Retinal pigment epithelial cell (primary cell): ENCODE data around the gene MSRB2.

Experiments
- DNase-seq: peaks from one replicate; pipeline ENCODE4 v3.0.0-alpha.2; 2010; ENCODE audit warnings: low read depth
- H3K4me3 ChIP-seq: 2 replicates; pipeline ENCODE4 v1.5.1; 2011; ENCODE audit warnings: mild to moderate bottlenecking, low read length, control low read depth, moderate library complexity
- TF ChIP-seq, protein P1 (sequence below): conservative IDR thresholded peaks from 2 replicates; pipeline ENCODE4 v1.5.1; 2011; ENCODE audit warnings: low read depth, low read length, control low read depth, inconsistent platforms

The MSRB2 gene

DNA sequence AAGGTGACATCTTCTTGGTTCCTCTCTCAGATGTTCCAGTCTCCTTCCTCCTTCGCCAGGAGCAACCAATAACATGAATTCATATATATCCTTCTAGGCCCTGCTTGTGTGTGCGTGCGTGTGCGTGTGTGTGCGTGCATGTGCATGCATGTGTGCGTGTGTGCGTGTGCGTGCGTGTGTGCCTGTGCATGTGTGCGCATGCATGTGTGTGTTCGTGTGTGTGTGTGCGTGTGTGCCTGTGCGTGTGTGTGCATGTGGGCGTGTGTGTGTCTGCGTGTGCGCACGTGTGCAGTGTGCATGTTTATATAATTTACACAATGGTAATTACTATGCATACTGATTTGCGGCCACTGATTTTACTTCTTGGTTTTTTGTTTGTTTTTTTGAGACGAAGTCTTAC is 52.8 kb downstream of the MSRB2 start:
- no peak overlapping the region for H3K4me3 ChIP-seq
- DNase-seq: no peak
- TF ChIP-seq, protein P1, sequence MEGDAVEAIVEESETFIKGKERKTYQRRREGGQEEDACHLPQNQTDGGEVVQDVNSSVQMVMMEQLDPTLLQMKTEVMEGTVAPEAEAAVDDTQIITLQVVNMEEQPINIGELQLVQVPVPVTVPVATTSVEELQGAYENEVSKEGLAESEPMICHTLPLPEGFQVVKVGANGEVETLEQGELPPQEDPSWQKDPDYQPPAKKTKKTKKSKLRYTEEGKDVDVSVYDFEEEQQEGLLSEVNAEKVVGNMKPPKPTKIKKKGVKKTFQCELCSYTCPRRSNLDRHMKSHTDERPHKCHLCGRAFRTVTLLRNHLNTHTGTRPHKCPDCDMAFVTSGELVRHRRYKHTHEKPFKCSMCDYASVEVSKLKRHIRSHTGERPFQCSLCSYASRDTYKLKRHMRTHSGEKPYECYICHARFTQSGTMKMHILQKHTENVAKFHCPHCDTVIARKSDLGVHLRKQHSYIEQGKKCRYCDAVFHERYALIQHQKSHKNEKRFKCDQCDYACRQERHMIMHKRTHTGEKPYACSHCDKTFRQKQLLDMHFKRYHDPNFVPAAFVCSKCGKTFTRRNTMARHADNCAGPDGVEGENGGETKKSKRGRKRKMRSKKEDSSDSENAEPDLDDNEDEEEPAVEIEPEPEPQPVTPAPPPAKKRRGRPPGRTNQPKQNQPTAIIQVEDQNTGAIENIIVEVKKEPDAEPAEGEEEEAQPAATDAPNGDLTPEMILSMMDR: no peak

DNA sequence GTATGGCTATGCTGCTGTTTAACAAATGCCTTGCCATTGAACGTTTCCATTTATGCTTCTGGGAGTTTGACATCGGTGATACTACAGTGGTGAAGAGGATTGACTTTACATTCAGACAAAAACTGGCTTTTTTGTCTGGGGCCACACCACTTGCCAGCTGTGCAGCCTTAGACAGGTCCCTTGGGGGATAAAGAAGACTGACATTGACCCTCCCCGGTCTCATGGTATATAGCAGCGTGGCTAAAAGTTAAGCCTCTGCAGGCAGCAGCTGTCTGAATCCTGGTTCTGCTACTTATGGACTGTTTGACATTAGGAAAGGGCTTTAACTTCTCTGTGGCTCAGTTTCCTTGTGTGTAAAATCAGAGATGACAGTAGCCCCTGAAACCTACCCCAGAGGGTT is 54.7 kb downstream of the MSRB2 start:
- no peak for DNase-seq
- no peak overlapping the region for H3K4me3 ChIP-seq
- TF ChIP-seq, protein P1: no peak

DNA sequence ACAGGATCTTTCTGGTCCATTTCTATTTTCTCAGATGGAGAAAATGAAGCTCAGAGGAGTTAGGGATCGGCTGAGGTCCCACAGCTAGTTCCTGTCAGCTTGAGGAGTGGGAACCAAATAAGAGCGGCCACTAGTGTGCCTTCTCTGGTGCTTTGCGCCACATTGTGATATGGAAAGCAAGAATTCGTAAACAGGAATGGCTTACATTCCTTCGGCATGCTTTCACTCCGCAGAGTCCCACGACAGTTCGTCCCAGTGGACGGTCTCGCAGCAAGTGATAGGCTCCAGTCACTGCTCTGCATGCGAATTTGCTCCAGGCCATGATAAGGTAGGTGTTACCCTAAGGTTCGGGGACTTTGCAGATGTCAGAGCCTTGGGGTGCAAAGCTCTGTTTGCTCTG is 55.2 kb downstream of the MSRB2 start:
- TF ChIP-seq, protein P1: no peak
- no peak for DNase-seq
- no peak overlapping the region for H3K4me3 ChIP-seq

DNA sequence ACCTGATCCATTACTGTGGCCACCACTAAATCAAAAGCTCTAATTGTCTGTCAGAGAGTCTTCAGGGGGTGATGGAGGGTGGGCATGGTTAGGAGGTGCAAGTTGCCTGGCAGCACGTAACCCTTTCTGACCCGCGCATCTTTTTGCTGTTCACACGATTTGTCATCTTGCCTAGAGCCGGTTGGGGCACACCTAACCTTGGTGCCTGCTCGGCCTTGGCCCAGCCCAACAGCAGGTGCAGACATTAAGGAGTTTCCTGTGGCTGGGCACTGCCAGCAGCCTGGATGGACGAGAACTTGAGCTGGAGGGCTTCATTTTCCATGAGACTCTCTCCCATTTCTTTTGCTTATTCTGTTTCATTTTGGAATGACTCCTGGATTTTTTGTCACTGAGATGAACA is 55.7 kb downstream of the MSRB2 start:
- H3K4me3 ChIP-seq: no peak overlapping the region
- TF ChIP-seq, protein P1: no peak
- no peak for DNase-seq

DNA sequence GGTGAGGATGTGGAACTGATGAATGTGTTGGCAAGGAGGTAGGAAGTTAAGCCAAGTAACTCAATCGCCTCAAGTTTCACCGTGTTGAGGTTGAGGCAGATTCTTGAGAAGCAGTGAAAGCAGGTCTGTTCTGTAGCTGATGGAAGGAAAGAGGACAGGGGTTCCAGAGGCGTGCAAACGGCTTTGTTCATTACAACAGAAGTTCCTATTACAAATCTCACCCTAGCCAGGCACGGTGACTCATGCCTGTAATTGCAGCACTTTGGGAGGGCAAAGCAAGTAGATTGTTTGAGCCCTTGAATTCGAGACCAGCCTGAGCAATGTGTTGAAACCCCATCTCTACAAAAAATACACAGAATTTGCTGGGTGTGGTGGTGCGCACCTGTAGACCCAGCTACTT is 59.8 kb downstream of the MSRB2 start:
- no peak for DNase-seq
- TF ChIP-seq, protein P1: no peak
- no peak overlapping the region for H3K4me3 ChIP-seq

DNA sequence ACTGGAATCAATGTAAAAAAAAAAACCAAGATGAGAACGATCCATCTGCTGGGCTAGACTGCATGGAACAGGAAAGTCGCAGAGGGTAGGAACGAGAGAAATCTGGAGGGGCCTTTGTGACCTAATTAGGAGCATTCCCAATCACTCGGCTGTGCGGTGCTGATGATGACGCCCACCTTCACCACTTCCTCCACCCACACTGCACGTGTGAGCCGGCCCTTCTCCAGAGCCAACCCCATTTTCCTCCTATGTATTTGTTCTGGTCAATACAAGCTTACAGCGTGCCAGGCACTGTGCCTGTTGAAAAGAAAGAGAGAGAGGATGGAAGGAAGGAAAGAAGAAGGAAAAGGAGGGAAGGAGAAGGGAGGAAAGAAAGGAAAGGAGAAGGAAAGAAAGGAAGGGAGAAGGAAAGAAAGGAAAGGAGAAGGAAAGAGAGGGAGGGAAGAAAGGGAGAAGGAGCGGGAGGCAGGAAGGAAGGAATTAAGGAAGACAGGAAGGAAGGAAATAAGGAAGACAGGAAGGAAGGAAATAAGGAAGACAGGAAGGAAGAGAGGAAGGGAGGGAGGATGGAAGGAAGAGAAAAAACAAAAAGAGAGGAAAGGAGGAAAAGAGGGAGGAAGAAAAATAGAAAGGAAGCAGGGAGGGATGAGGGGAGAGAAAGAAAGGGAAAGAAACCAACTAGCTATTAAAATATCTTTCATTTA is 61.2 kb downstream of the MSRB2 start:
- H3K4me3 ChIP-seq: no peak overlapping the region
- no peak for DNase-seq
- TF ChIP-seq, protein P1: no peak

DNA sequence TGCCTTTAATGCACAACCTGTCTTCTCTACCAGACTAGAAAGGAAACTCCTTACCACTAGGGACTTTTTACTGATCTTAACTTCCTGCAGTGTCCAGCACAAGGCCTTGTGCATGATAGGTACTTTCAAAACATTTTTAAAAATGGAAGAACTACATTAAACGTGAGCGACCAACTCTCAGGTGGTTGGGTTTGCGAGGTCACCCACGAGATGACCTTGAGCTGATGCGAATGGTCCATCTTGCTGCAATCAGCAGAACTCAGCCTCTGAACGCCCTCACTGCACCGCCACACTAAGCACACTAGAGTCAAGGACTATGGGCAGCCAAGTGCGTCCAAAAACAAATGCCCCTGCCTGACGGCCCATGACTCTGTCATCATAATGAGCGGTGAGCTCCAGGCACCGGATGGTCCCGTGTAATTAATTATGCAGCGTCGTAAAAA is 61.9 kb downstream of the MSRB2 start:
- TF ChIP-seq, protein P1: no peak
- DNase-seq: no peak

More for the DNA sequence above, 61.9 kb downstream of the MSRB2 start:
- H3K4me3 ChIP-seq: no peak overlapping the region
